HG03354 (cell line): ENCODE results near the gene DIAPH3.

Experiments used
- ATAC-seq: cut with Tn5 transposase; IDR thresholded peaks from one replicate; pipeline ENCODE4 v1.9.1; 2021; ENCODE audit warnings: mild to moderate bottlenecking; ENCODE audit not compliant: unreplicated experiment, poor library complexity, severe bottlenecking

The DIAPH3 gene

GRCh38 chr13:59891053-59891452 is 272.7 kb downstream of the DIAPH3 start:
- no peak for ATAC-seq

GRCh38 chr13:59890054-59890453 is 273.7 kb downstream of the DIAPH3 start:
- ATAC-seq = no peak

GRCh38 chr13:59888408-59888807 is 275.3 kb downstream of the DIAPH3 start:
- no peak for ATAC-seq

- no peak for ATAC-seq
Measured at GRCh38 chr13:59885076-59885475, 278.7 kb downstream of the DIAPH3 start.

DNA sequence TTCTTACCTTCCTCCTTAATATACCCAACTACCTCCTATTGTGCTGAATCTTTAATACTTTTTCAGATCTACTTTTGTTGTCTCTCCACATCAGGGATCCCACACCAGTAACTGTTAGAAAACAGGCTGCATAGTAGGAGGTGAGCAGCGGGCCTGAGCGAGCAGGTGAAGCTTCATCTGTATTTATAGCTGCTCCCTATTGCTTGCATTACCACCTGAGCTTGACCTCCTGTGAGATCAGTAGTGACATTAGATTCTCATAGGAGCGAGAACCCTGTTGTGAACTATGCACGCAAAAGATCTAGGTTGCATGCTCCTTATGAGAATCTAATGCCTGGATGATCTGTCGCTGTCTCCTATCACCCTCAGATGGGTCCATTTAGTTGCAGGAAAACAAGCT is 279.8 kb downstream of the DIAPH3 start:
- ATAC-seq = no peak

DNA sequence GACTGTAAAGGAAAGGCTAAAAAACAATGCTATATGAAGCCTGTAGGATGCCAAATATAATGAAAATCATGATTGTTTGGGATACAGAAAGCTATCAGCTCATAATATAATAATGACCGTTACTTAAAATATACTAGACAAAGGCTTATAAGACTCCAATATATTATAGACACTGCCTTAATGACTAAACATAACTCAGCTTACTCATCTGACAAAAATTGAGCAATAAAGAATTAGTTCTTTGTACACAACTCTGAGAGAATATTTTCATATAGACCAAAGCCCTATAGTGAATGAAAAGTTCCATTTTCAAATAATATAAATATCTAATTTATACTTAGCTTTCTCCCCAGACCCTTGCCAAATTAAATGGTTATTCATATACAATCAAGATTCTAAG is 283.3 kb downstream of the DIAPH3 start:
- no peak for ATAC-seq

GRCh38 chr13:59879281-59879680 is 284.4 kb downstream of the DIAPH3 start:
- no peak for ATAC-seq

DNA sequence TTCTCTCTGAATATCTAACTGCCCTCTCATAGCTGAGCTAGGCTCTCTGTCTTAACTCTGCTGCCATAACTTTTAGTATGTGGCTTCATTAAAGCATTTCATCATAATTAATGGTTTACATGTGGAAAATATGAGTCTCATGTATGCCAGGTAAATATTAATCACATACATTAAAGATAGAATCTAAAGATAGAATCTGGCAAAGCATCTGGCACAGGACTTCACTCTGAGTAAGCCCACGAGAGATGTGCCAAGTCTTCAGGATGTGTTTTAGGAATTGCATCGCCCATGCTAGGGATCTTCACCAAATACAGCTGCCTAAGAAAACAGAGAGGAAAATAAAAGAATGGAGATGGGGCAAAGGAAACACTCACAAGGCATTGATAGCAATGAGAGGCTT is 285.8 kb downstream of the DIAPH3 start:
- no peak for ATAC-seq

DNA sequence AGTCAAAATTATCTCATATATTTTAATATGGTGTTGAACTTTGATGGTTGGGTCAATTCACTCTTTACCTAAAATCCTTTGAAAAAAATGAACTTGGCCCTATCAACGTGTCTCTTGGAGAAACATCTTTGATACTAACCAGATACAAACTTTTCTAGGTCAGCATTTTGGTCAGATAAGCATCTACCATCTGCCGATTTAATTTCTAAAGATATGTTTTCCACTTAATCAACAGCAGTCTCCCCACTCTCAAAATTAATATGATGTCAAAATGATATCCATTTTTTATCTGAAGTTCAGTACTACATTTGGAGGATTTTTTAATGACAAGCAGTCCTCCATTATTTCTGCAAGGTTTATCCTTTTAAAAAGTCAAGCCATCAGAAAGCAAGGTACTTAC is 288.8 kb downstream of the DIAPH3 start:
- no peak for ATAC-seq

DNA sequence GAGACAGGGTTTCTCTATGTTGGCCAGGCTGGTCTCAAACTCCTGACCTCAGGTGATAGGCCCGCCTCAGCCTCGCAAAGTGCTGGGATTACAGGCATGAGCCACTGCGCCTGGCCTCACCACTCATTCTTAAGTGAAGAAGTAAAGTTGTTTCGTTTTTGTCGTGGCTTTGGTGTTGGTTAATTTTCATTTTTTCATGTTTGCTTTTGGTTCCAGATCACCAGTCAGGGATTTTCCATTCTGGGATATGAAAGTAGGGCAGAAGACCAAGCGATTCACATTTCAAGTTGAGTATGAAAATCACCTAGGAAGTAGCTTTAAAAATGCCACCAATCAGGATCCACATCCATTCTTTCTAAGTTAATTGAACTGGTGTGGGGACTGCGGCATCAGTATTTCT is 289.9 kb downstream of the DIAPH3 start:
- no peak for ATAC-seq

DNA sequence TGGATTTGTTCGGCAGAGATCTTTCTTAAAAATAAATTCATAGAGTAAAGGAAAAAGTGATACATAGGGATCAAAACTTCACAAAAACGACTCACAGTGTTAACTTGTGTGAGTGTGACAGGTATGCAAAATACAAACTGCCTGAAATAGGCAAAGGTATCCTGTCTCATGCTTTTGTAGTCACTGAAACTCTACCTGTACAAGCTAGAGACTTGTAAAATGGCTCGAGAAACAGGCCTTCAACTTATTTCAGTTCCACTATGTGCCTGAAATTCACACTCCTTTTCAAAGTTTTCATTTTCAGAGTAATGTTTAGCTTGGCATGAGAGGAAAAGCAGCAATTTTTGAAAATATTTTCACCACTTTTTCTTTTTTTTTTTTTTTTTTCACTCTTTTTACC is 290.4 kb downstream of the DIAPH3 start:
- ATAC-seq = no peak

GRCh38 chr13:59867867-59868266 is 295.9 kb downstream of the DIAPH3 start:
- no peak for ATAC-seq

DNA sequence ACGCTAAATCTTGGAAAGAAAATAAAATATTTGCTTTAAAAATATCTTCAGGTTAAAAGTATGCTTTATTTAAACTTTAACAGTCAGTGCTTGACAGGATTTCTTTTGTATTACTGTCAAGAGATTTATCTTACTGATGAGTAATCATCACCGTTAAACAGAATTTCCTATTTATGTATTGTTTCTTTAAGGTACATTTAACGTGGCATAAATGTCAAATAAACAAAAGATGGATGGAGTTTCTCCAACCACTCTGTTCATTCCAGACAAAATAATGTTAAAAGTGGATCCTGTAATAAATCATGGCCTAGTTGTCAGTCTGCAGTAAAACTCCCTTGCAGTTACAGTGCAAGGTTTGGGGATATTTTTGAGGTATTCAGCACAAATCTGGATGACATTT is 298.3 kb downstream of the DIAPH3 start:
- no peak for ATAC-seq

- no peak for ATAC-seq
Measured at GRCh38 chr13:59863621-59864020, 300.1 kb downstream of the DIAPH3 start.

- no peak for ATAC-seq
Measured at GRCh38 chr13:59861676-59862075, 302.1 kb downstream of the DIAPH3 start.

- ATAC-seq = no peak
Measured at GRCh38 chr13:59856281-59856810, 307.4 kb downstream of the DIAPH3 start.

DNA sequence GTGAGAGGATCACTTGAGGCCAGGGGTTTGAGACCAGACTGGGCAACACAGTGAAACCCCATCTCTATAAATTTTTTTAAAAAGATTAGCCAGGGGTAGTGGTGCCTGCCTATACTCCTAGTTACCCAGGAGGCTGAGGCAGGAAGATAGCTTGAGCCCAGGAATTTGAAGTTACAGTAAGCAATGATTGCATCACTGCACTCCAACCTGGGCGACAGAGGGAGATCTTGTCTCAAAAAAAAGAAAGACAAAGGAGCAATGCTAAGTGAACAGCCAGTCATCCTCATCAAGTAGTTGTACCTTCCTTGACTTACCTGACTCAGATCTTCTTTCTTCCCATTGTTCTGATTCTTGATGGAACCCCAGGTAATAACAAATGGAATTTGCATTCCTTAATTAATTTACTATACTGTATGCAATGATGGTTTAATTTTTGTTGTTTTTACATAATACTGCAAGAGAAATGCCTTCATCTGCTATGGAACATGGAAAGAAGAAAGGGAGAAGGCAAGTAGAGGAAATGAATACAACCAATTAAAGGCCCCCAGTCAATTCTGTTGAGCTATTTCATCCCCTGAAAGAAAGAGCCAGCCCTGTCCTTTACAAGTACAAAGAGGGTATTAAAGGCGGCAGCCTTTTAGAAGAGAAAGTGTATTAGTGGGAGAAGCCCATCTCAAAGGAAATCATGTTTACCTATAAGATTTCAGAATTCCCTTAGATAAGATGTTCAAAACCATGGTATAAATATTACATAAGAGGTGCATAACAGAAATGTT is 316.7 kb downstream of the DIAPH3 start:
- ATAC-seq = no peak

- ATAC-seq = no peak
Measured at GRCh38 chr13:59843040-59843439, 320.7 kb downstream of the DIAPH3 start.

GRCh38 chr13:59842507-59842906 is 321.2 kb downstream of the DIAPH3 start:
- no peak for ATAC-seq

DNA sequence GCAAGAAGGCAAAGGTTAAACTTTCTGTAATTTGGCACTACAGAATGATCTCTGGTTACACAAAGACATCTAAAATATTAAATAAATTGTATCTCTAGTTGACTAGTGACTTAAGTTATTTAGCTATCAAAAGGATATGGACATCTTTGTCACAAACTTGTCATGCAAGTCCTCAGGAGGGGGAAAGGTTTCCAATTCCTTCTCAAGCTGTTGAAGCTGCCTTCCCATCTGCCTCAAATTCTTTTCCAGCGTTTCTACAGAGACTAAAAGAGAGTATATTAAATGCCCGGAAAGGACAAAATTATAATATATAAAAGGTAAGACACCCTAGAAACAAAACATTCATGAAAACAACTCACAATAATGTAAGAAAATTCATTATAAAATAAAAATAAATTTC is 324.5 kb downstream of the DIAPH3 start:
- ATAC-seq = no peak

DNA sequence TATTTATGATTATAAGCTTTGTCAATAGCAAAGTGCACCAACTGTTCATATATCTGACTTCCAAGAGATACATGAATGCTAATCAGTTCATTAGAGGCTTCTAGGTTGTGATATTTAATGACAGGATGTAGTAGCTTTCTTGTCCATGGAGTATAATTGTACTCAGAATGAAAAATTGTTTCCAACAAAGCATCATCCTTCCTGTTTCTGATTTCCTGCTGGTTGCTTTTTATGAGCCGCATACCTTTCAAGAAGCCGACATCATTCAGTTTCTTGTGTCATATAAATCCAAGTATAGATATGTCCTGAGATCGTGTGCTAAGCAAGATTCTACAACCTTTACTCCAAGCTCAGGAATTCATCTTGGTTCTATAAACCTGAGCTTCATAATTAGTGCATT is 326.6 kb downstream of the DIAPH3 start:
- no peak for ATAC-seq

- no peak for ATAC-seq
Measured at GRCh38 chr13:59835569-59835968, 328.2 kb downstream of the DIAPH3 start.
